ENCODE measurements around the gene BTNL2.

The BTNL2 gene

GRCh38 chr6:32406857-32407256, at the start of gene BTNL2:
Gene BTNL2, minus strand, starts transcription at chr6:32407181. Its CDS starts 58 bp downstream, at chr6:32407123.
- TF ChIP-seq GATA3 (IDR thresholded peaks at IDR 0.05; ENCODE audit: low read depth, low read length) (no peak), GATA2 (IDR thresholded peaks at IDR 0.05; ENCODE audit: low read depth, low read length) (no peak)

- TF ChIP-seq GATA3 (IDR thresholded peaks at IDR 0.05; ENCODE audit: low read depth, low read length): no peak
- no peak for TF ChIP-seq GATA2 (IDR thresholded peaks at IDR 0.05; ENCODE audit: low read depth, low read length)
Measured at GRCh38 chr6:32449088-32449736, 42.2 kb upstream of the BTNL2 start.

GRCh38 chr6:32447932-32448331, 41.0 kb upstream of the BTNL2 start:
- TF ChIP-seq GATA3 (IDR thresholded peaks at IDR 0.05; ENCODE audit: low read depth, low read length): no peak
- no peak for TF ChIP-seq GATA2 (IDR thresholded peaks at IDR 0.05; ENCODE audit: low read depth, low read length)

- TF ChIP-seq GATA3 (IDR thresholded peaks at IDR 0.05; ENCODE audit: low read depth, low read length) (no peak), GATA2 (IDR thresholded peaks at IDR 0.05; ENCODE audit: low read depth, low read length) (no peak)
Measured at GRCh38 chr6:32445321-32445854, 38.4 kb upstream of the BTNL2 start.

- TF ChIP-seq GATA3 (IDR thresholded peaks at IDR 0.05; ENCODE audit: low read depth, low read length) (no peak), GATA2 (IDR thresholded peaks at IDR 0.05; ENCODE audit: low read depth, low read length) (no peak)
Measured at GRCh38 chr6:32444433-32444832, 37.5 kb upstream of the BTNL2 start.

- TF ChIP-seq GATA2 (IDR thresholded peaks at IDR 0.05; ENCODE audit: low read depth, low read length): no peak
- TF ChIP-seq GATA3 (IDR thresholded peaks at IDR 0.05; ENCODE audit: low read depth, low read length): no peak
Measured at GRCh38 chr6:32442977-32443552, 36.1 kb upstream of the BTNL2 start.

- TF ChIP-seq GATA3 (IDR thresholded peaks at IDR 0.05; ENCODE audit: low read depth, low read length) (no peak), GATA2 (IDR thresholded peaks at IDR 0.05; ENCODE audit: low read depth, low read length) (no peak)
Measured at GRCh38 chr6:32442243-32442667, 35.3 kb upstream of the BTNL2 start.

GRCh38 chr6:32439602-32440214, 32.7 kb upstream of the BTNL2 start, which contains the start of gene HLA-DRA:
Gene HLA-DRA, plus strand, starts transcription at chr6:32439887. Its CDS starts 64 bp downstream, at chr6:32439951.
- TF ChIP-seq GATA3 (IDR thresholded peaks at IDR 0.05; ENCODE audit: low read depth, low read length) (no peak), GATA2 (IDR thresholded peaks at IDR 0.05; ENCODE audit: low read depth, low read length) (no peak)

- TF ChIP-seq GATA2 (IDR thresholded peaks at IDR 0.05; ENCODE audit: low read depth, low read length) (no peak), GATA3 (IDR thresholded peaks at IDR 0.05; ENCODE audit: low read depth, low read length) (no peak)
Measured at GRCh38 chr6:32439139-32439538, 32.2 kb upstream of the BTNL2 start.

- TF ChIP-seq GATA2 (IDR thresholded peaks at IDR 0.05; ENCODE audit: low read depth, low read length) (no peak), GATA3 (IDR thresholded peaks at IDR 0.05; ENCODE audit: low read depth, low read length) (no peak)
Measured at GRCh38 chr6:32436995-32437836, 30.2 kb upstream of the BTNL2 start.

GRCh38 chr6:32436186-32436585, 29.2 kb upstream of the BTNL2 start:
- TF ChIP-seq GATA2 (IDR thresholded peaks at IDR 0.05; ENCODE audit: low read depth, low read length) (no peak), GATA3 (IDR thresholded peaks at IDR 0.05; ENCODE audit: low read depth, low read length) (no peak)

GRCh38 chr6:32432050-32432450, 25.1 kb upstream of the BTNL2 start:
- TF ChIP-seq GATA3 (IDR thresholded peaks at IDR 0.05; ENCODE audit: low read depth, low read length) (no peak), GATA2 (IDR thresholded peaks at IDR 0.05; ENCODE audit: low read depth, low read length) (no peak)

GRCh38 chr6:32431142-32431541, 24.2 kb upstream of the BTNL2 start:
- TF ChIP-seq GATA3 (IDR thresholded peaks at IDR 0.05; ENCODE audit: low read depth, low read length): no peak
- no peak for TF ChIP-seq GATA2 (IDR thresholded peaks at IDR 0.05; ENCODE audit: low read depth, low read length)

GRCh38 chr6:32430179-32430578, 23.2 kb upstream of the BTNL2 start:
- TF ChIP-seq GATA2 (IDR thresholded peaks at IDR 0.05; ENCODE audit: low read depth, low read length) (no peak), GATA3 (IDR thresholded peaks at IDR 0.05; ENCODE audit: low read depth, low read length) (no peak)
